HG02623 (cell line): ENCODE results near the gene DPEP2.

Experiments used
- ATAC-seq: cut with Tn5 transposase; IDR thresholded peaks from one replicate; pipeline ENCODE4 v1.9.1; 2021; ENCODE audit warnings: moderate library complexity; ENCODE audit not compliant: unreplicated experiment

Gene DPEP2

DNA sequence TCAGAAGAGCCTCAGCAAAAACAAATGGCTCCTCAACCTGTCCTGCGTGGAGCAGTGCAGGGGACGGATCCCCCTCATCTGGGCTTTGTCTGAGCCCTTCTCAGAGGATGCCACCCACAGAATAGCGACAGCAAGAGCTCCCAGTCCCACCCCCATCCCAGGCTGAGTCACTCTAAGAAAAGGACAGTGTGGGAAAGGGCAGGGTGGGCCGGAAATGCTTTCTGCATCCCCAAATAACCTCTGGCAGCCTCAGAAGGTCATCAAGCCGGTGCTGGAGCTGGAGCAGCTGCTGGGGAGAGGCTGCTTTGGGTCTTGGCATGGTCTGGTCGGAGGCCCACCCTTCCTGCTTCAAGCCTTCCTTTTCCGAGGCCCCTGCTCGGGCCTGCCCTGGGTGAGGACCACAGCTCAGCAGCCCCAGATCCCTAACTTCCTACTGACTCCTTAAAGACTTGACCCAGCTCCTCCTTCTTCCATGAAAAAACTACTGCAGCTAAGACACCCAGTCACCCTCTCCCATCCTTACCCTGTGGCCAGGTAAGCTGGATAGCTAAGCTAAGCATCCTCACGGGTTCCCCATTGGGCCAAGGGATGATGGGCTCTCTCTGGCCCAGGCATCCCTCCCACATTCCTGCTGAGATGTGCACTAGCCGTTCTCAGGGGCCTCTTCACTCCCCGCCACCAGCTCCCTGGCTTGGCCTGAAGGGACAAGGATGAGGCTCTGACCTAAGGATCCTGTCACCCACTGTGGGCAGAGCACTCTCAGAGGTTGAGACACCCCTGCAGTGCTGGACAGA, 39.6 kb downstream of the DPEP2 start:
- no peak for ATAC-seq

DNA sequence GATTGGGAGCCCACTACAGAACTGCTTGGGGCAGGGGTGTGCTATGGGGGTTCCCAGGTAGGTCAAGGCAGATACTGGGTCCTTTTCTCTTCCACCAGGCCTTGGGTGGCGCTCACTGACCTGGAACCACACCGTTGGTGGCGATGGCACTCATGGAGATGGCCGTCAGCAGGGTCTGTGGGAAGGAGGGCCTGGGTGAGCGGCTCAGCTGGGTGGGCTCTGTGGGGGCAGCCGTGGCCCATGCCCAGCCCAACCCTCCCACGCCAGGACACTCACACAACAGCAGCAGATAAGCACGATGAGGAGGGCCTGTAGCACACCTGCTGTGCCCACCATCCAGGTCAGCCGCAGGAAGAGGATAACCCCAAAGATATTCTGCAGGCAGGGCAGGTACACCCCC, 41.7 kb downstream of the DPEP2 start:
- ATAC-seq = no peak

DNA sequence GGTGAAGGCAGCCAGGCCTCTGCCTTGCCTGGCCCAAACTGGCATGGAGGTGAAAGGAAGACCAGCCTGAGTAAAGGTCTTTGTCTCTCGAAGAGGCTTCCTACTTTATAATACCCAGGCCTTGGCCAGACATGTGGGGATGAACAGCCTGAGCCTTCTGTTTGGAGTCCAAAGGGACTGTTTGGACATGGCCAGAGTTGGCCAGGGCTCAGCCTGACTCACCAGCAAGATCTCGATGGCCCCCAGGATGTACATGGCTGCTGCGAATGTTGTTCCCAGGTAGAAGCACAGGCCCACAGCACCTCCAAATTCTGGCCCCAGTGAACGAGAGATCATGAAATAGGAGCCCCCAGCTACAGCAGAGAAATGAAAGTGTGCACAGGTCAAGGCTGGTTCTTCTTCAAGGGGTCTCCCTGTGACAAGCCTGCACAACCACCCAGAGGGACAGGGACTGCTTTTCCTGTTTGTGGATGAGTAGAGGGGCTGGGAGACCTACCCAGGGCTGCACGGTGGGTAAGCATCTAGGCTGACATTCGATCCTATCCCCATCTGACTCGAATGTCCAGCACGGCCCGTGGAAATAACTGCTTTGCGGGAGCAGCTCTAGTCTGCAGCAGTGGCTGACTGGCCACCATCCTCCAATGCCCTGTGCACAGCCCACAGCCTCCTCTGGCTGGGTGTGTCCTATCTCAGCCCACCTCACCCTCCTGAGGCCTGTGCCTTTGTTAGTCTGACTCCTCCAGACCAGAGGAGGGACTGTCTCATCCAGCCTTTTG, 44.7 kb downstream of the DPEP2 start:
- ATAC-seq = no peak

- ATAC-seq = no peak
These were observed 45.5 kb downstream of the DPEP2 start for GRCh38 chr16:67953641-67954375.

- ATAC-seq = no peak
These were observed 47.8 kb downstream of the DPEP2 start for GRCh38 chr16:67951485-67951884.

DNA sequence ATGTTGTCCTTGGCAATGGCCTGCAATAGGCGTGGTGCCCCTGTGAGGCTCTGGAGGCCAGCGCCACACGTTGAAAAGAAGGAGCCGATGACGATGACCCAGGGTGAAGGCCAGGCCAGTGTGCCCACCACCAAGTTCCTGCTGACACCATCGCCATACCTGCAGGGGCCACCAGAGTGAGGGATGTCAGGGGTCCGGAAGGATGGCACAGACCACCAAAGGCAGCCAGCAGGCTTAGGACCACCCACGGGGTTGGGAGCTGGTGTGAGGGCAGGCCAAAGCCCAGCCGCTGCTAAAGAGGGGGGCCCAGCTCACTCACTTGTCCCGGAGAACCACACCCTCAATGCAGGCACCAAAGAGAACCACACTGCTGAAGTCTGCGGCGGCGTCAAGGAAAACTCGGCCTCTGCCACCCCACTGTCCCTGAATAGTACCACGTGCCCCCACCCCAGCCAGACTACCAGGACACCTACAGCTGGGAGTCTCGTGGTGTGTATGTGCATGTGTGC, 48.9 kb downstream of the DPEP2 start:
- no peak for ATAC-seq

DNA sequence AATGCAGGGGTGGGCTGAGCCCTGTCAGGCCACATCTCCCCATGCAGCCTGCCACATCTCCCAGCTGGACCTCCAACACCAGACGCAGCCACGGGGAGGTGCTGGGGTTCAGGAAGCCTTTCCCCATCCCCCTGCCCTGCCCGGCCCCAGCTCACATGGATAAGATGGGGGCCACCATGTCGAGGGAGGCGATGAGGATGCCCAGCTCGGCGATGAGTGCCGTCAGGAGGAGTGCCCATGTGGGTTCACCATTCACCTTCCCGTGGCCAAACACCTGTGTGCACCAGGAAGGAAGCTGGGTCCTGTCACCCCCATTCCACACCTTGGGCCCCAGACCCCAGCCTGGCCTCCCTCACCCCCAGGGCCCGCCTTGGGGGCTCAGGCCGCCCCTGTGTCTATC, 49.6 kb downstream of the DPEP2 start:
- ATAC-seq = no peak

- no peak for ATAC-seq
These were observed 51.3 kb downstream of the DPEP2 start for GRCh38 chr16:67948015-67948414.

GRCh38 chr16:67946966-67947558, 52.2 kb downstream of the DPEP2 start:
- no peak for ATAC-seq

DNA sequence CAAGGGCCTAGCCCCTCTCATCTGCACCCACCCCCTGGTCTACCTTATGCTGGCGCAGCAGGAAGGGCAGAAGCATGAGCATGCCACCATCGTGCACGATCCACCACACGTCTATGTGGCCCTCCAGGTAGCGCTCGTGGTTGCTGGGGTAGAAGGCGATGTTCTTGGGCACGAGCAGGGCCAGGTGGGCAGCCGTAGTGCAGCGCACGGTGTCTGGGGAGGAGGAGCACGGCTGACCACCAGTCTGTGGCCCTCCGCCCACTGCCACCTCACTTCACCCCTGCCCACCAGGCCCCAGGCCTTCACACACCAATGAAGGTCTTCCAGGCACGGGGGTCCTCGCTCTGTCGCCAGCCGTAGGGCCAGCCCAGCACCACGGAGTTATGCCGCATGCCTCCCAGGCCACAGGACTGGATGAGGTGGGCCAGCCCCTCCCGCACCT, 53.1 kb downstream of the DPEP2 start:
- ATAC-seq = no peak

GRCh38 chr16:67945392-67945933, 53.8 kb downstream of the DPEP2 start:
- no peak for ATAC-seq

DNA sequence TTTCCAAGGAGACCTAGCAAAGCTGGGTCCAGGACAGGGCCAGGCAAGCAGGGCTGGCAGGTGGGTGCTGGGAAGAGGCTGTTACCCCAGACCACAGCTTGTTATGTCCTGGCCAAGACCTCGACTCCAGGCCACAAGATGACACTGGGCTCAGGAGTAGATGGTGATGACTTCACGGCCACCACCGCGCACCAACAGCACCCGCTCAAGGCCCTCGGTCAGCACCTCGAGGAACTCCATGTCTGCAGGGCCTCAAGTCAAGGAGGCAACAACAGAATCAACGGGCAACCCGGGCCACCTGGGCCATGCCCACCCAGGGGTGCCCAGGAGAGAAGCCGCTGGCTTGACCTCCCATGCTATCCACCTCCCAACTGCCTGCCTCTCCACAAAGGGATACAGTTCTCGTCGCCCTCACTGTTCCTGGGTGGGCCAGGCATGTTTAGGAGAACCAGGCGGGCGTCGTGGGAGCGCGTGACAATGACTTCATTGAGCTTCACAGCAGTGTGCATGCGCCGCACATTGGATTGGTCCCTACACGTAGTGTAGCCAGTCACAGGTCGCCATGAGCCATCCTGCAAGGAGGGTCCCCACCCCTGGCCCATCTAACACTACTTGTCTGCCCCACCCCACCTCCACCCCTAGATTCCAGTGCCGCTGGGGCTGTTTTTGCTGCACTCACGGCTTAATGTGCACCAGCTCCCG, 54.4 kb downstream of the DPEP2 start:
- ATAC-seq = no peak

GRCh38 chr16:67943619-67944504, 55.4 kb downstream of the DPEP2 start, which contains the start of gene LCAT:
TSS of gene LCAT (minus strand) at chr16:67944120. CDS start at chr16:67944101, 19 bp downstream.
- no peak for ATAC-seq

GRCh38 chr16:67943256-67943618, 56.0 kb downstream of the DPEP2 start:
- ATAC-seq = no peak

- no peak for ATAC-seq
These were observed 56.6 kb downstream of the DPEP2 start for GRCh38 chr16:67942510-67943255.

- no peak for ATAC-seq
These were observed 57.1 kb downstream of the DPEP2 start for GRCh38 chr16:67942200-67942509.

- ATAC-seq = no peak
These were observed 57.6 kb downstream of the DPEP2 start for GRCh38 chr16:67941469-67942199.
